HG03135 (cell line): ENCODE measurements around the gene DNAJA4.

Experiments
- ATAC-seq: cut with Tn5 transposase; IDR thresholded peaks from one replicate; pipeline ENCODE4 v1.9.1; 2021; ENCODE audit warnings: mild to moderate bottlenecking, moderate library complexity; ENCODE audit not compliant: unreplicated experiment

The DNAJA4 gene

GRCh38 chr15:78264304-78265136 is at the start of gene DNAJA4:
DNAJA4 (plus strand) TSS chr15:78264562; CDS start chr15:78264764, 202 bp downstream.
- no peak for ATAC-seq

GRCh38 chr15:78216276-78217104 is 47.9 kb upstream of the DNAJA4 start:
- no peak for ATAC-seq

GRCh38 chr15:78220713-78221112 is 43.6 kb upstream of the DNAJA4 start:
- no peak for ATAC-seq

DNA sequence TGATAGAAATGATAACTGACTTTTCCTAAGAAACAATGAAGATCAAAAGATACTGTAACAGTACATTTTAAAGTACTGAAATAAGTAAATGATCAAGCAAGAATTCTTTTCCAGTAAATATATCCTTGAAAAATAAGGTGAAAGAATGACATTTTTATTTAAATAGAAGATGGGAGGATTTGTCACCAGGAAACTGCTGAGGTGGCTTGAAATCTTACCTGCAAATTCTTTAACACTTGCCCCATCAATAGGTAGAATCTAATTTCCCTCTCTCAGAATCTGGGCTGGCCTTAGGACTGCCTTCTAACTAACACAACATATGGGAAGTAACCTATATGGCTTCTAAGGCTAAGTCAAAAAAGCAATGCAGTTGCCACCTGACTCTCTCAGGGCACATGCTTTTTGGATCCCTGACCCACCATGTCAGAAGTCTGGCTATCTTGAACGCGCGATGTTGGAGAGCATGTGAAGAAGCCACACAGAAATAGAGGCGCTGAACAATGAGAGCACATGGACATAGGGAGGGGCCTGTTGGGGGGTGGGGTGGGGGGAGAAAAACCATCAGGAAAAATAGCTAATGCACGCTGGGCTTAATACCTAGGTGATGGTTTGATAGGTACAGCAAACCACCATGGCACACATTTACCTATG is 41.5 kb upstream of the DNAJA4 start:
- ATAC-seq: no peak

DNA sequence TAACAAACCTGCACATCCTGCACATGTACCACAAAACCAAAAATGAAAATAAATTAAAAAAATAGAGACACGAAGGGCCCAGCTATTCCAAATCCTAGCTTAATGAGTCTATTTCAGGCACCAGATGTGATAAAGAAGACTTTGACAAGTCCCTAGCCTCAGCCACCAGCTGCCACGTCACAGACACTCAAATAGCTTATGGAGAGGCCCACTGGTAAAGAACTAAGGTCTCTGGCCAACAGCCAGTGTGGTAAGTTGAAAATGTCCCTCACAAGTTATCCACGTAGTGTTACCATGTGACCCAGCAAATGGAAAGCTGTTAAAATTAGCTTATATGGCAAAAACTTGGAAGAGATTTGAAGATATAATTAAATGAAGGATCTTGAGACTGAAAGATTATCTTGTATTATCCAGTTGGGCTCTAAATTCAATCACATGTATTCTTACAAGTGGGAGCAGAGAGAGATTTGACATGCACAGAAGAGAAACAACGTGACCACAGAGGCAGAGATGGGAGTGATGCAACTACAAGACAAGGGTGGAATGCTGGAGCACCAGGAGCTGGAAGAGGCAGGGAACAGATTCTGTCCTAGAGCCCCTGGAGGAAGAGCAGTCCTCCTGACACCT is 40.9 kb upstream of the DNAJA4 start:
- ATAC-seq: no peak

GRCh38 chr15:78224023-78224411 is 40.3 kb upstream of the DNAJA4 start:
- no peak for ATAC-seq

DNA sequence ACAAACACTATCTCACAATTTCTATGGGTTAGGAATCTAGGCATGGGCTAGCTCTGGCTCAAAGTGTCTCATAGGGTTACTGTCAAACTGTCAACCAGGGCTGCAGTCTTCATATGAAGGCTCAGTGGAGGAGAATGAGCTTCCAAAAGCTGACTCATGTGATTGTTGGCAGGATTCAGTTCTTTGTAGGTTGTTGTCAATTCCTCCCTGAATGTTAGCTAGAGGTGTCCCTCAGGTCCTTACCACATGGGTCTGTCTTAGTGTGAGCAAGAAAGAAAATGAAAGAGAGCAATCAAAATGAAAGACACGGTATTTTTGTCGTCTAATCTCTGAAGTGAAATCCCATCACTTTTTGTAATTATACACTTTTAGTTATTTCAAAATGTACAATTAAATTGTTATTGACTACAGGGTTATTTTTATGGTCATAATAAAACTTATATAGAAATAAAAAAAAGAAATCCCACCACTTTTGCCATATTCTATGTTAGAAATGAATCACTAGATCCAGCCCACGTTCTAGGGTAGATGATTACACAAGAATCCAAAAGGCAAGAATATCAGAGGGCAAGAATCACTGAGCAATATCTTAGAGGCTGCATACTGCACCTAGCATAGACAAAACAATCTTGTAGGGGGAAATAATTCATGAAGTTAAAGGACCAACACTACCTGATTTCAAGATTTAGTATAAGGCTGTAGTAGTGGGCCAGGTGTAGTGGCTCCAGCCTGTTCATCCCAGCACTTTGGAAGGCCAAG is 38.4 kb upstream of the DNAJA4 start:
- ATAC-seq: no peak

- no peak for ATAC-seq
Observed at GRCh38 chr15:78228356-78228996, 35.9 kb upstream of the DNAJA4 start.

- no peak for ATAC-seq
Observed at GRCh38 chr15:78229431-78230406, 34.6 kb upstream of the DNAJA4 start.

GRCh38 chr15:78232951-78233350 is 31.4 kb upstream of the DNAJA4 start:
- ATAC-seq: no peak

- ATAC-seq: no peak
Observed at GRCh38 chr15:78233496-78233895, 30.9 kb upstream of the DNAJA4 start.

DNA sequence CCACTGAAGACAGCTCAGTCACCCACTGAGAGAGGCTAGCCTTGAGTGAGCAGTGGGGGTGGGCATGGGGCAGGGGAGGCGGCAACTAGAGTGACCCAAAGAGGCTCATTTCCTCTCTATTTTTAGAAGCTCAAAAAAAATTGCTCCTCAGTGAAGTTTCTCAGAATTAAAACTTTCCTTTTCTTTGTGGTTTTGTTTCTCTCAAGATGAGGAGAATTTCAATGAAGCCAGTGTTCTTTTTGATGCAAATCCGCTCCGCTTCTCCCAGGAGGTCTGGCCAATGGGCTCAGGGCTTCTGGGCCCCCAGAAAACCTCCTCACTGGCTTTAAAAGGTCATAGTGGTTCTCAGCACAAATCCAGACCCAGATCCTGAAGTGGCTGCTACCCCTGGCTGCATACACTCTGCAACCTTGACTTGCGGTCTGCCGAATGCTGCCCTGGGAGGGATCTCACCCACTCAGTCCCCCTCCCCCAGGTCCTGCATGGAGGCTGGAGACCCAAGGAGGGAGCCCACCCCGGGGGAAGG is 29.8 kb upstream of the DNAJA4 start, which contains the start of gene ACSBG1:
TSS of gene ACSBG1 (minus strand) at position 51 of the 526 bp plus-strand sequence. CDS start 64 bp downstream, outside the sequence.
- ATAC-seq: no peak

DNA sequence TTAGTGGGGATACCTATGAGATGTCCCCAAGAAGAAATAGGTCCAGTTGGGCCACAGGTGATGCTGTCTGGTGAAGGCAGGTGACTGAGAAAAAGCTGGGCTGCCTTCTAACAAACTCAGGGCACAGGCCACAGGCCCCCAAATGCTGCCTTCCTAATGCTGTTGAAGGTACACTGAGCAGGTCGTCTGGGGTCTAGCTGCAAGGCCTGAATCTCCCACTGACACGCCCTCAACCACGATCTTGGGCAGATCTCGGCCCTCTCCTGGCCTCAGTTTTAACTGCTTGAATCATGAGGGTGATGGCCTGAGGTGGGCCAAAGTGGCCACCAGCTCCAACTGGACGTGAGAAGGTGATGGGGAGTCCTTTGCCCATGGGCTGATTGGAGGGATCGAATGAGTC is 27.9 kb upstream of the DNAJA4 start:
- ATAC-seq: no peak

DNA sequence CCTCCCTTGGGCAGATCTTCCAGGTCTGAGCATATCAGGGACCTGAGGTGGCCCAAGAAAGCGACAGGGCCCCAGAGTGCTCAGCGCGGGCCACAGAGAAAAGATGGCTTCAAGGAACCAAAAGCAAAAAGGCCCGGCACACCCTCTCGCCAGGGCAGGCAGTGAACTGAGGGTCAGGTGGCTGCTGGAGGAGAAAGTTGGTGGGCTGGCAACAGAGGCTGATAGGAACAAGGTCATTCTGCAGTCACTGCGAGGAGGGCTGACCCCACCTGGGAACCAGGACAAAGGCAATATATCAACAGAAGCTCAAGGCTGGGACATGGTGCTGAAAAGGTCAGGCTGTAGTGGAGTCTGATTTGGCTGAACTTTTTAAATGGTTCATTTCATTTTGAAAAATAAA is 27.2 kb upstream of the DNAJA4 start:
- no peak for ATAC-seq

- ATAC-seq: no peak
Observed at GRCh38 chr15:78239811-78240210, 24.6 kb upstream of the DNAJA4 start.

DNA sequence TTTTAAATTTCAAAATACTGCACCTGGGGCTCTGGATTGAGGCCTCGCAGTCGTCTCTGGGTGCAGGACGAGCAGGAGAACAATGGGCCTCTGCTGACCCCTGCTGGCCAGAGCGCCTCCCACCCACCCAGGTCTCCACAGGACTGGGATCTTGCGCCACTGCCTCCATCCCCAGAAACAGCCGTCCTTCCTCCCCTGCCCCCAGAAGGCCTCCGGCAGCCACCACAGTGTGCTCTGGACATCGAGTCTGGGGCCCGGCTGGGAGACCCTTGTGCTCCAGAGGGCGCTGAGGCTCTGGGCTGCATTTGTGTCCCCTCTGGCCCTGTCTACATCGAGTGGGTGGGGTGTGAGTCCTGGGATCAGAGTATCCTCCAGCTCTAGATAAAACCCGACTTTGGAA is 23.3 kb upstream of the DNAJA4 start:
- no peak for ATAC-seq

DNA sequence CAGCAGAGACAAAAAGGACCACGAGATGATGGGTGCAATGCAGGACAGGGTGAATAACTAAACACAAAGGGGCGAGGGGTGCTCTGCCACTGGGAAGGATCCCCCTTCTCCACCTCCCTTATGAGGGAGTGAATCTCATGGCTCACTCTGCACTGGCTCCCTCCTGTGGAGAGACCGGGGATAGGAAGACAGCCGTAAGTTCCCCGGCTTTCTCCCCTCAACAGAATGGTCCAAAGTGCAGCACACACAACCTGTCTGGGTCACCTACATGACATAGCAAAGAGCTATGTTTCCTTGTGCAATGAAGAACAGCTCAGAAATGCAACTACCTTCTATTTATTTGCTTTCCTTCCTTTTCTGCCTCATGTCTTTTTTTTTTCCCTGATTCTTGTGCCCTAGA is 22.2 kb upstream of the DNAJA4 start:
- no peak for ATAC-seq

- ATAC-seq: no peak
Observed at GRCh38 chr15:78243058-78243457, 21.3 kb upstream of the DNAJA4 start.
